ENCODE results near the gene FUZ. TPM values are rescaled to one million over a fixed set of nuclear protein-coding genes. Genes with fewer than 3 reads are reported as not detected.

Gene FUZ
- total and polyA plus RNA-seq, 2 of the 4 experiments (the other 2 are of a cell fraction) = 12.1 to 14.3 TPM

- 91% methylated on average over 7 of the region's 11 CpGs; no CpG with 5 or more reads in 1 of the 2 experiments for WGBS, 2 experiments (ENCODE audit: extremely low coverage in 2 of 2, insufficient read length in 1 of 2)
Measured at GRCh38 chr19:49839713-49840112, 26.6 kb upstream of the FUZ start.

More at GRCh38 chr19:49839713-49840112, 26.6 kb upstream of the FUZ start:
- ChIA-PET CTCF (no interaction called here), POLR2A (ENCODE audit: unreplicated experiment) (no interaction called here)
- H2AK5ac ChIP-seq (ENCODE audit: low read depth, low read length) = no peak overlapping the region
- H2BK120ac ChIP-seq (ENCODE audit: low read depth, low read length) = no peak overlapping the region
- H3K23ac ChIP-seq (ENCODE audit: low read depth, low read length) = no peak overlapping the region
- no peak overlapping the region for H3K4ac ChIP-seq (ENCODE audit: low read depth, low read length)
- no peak overlapping the region for H3K4me2 ChIP-seq (ENCODE audit: low read depth, low read length)
- H4K91ac ChIP-seq (ENCODE audit: insufficient read depth, low read depth, low read length) = no peak overlapping the region
- peaks cover 9% of the 10 kb centered on the region; the same call in 1 of the 2 replicates for H3K9me1 ChIP-seq (ENCODE audit: insufficient read depth, low read length)
- peaks cover 0 to 25% of the 10 kb centered on the region in 2 experiments; a peak in 2 of 4 replicates for H3K79me1 ChIP-seq (ENCODE audit: low read depth in 1 of 2, low read length in 2 of 2)
- H3K27ac ChIP-seq (ENCODE audit: insufficient read depth, low read length) = no peak overlapping the region
- H2BK5ac ChIP-seq (ENCODE audit: low read depth, low read length, poor library complexity, severe bottlenecking) = no peak overlapping the region
- H3K36me3 ChIP-seq (ENCODE audit: control insufficient read depth, insufficient read depth, low read length) = peaks cover 51% of the 10 kb centered on the region
- ATAC-seq (ENCODE audit: low read depth) (no peak), DNase-seq (no peak)
- no peaks in the 10 kb centered on the region; the same call in 1 of the 2 replicates for H4K20me1 ChIP-seq (ENCODE audit: insufficient read depth, low read length)
- dilution Hi-C loops (cut with HindIII; ENCODE audit: low sequenced_read_pairs, unreplicated experiment) = no loop called here
- no peak overlapping the region for H2BK20ac ChIP-seq (ENCODE audit: low read depth, low read length)
- H3K4me1 ChIP-seq (ENCODE audit: control insufficient read depth, insufficient read depth, low read length) = no peaks in the 10 kb centered on the region
- no peaks in the 10 kb centered on the region for H3K9me3 ChIP-seq (ENCODE audit: control insufficient read depth, insufficient read depth, low read length)
- in situ Hi-C loops (cut with MboI; ENCODE audit: low sequenced_read_pairs) = no loop called here
- H3K18ac ChIP-seq (ENCODE audit: low read depth, low read length) = no peak overlapping the region
- no peak overlapping the region for H4K8ac ChIP-seq (ENCODE audit: low read depth in 2 of 2, low read length in 2 of 2)
- TF ChIP-seq, protein P1, sequence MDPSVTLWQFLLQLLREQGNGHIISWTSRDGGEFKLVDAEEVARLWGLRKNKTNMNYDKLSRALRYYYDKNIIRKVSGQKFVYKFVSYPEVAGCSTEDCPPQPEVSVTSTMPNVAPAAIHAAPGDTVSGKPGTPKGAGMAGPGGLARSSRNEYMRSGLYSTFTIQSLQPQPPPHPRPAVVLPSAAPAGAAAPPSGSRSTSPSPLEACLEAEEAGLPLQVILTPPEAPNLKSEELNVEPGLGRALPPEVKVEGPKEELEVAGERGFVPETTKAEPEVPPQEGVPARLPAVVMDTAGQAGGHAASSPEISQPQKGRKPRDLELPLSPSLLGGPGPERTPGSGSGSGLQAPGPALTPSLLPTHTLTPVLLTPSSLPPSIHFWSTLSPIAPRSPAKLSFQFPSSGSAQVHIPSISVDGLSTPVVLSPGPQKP (IDR thresholded peaks at IDR 0.05; ENCODE audit: borderline replicate concordance, low read depth, low read length) = no peak
- TF ChIP-seq CEBPB (IDR thresholded peaks at IDR 0.05; ENCODE audit: low read depth, low read length) = no peak
- TF ChIP-seq MAFK (IDR thresholded peaks at IDR 0.05; ENCODE audit: low read depth, low read length) = no peak
- no peak for TF ChIP-seq NFE2L2 (IDR thresholded peaks at IDR 0.05; ENCODE audit: low read depth, low read length)
- TF ChIP-seq MAZ (IDR thresholded peaks at IDR 0.05; ENCODE audit: borderline replicate concordance, low read depth, low read length) = no peak
- TF ChIP-seq RCOR1 (IDR thresholded peaks at IDR 0.05; ENCODE audit: insufficient replicate concordance, low read length) = no peak
- TF ChIP-seq, protein P2, sequence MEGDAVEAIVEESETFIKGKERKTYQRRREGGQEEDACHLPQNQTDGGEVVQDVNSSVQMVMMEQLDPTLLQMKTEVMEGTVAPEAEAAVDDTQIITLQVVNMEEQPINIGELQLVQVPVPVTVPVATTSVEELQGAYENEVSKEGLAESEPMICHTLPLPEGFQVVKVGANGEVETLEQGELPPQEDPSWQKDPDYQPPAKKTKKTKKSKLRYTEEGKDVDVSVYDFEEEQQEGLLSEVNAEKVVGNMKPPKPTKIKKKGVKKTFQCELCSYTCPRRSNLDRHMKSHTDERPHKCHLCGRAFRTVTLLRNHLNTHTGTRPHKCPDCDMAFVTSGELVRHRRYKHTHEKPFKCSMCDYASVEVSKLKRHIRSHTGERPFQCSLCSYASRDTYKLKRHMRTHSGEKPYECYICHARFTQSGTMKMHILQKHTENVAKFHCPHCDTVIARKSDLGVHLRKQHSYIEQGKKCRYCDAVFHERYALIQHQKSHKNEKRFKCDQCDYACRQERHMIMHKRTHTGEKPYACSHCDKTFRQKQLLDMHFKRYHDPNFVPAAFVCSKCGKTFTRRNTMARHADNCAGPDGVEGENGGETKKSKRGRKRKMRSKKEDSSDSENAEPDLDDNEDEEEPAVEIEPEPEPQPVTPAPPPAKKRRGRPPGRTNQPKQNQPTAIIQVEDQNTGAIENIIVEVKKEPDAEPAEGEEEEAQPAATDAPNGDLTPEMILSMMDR (conservative IDR thresholded peaks at IDR 0.05; ENCODE audit: low read depth, low read length) = no peak
- no peak for TF ChIP-seq FOS (IDR thresholded peaks at IDR 0.05; ENCODE audit: low read depth, low read length)
- TF ChIP-seq RFX5 (IDR thresholded peaks at IDR 0.05; ENCODE audit: low read depth, low read length) = no peak
- no peak for TF ChIP-seq POLR2A (IDR thresholded peaks at IDR 0.05; ENCODE audit: low read depth, low read length)
- TF ChIP-seq, protein P3, sequence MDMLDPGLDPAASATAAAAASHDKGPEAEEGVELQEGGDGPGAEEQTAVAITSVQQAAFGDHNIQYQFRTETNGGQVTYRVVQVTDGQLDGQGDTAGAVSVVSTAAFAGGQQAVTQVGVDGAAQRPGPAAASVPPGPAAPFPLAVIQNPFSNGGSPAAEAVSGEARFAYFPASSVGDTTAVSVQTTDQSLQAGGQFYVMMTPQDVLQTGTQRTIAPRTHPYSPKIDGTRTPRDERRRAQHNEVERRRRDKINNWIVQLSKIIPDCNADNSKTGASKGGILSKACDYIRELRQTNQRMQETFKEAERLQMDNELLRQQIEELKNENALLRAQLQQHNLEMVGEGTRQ (IDR thresholded peaks at IDR 0.05; ENCODE audit: low read depth, low read length) = no peak
- TF ChIP-seq BHLHE40 (IDR thresholded peaks at IDR 0.05; ENCODE audit: low read depth, low read length) = no peak
- no peak for TF ChIP-seq RAD21 (IDR thresholded peaks at IDR 0.05; ENCODE audit: low read length)
- TF ChIP-seq MXI1 (IDR thresholded peaks at IDR 0.05; ENCODE audit: borderline replicate concordance, low read depth, low read length) = no peak
- BruUV-seq (replicated peaks) = no TSS peak
- H3K9ac ChIP-seq (ENCODE audit: low read depth, low read length) = no peak overlapping the region
- H4K5ac ChIP-seq (ENCODE audit: low read depth, low read length) = no peak overlapping the region
- H3K56ac ChIP-seq (ENCODE audit: extremely low read depth, insufficient read depth, low read length) = no peak overlapping the region
- intact Hi-C loops (cut with micrococcal nuclease) = no loop called here
- H2AFZ ChIP-seq (replicated peaks; ENCODE audit: low read length, poor library complexity) = no peak overlapping the region
- no peak overlapping the region for H2BK15ac ChIP-seq (ENCODE audit: low read depth, low read length)
- no peak overlapping the region for H3K14ac ChIP-seq (replicated peaks; ENCODE audit: low read depth, low read length)
- no peak overlapping the region for H3K4me3 ChIP-seq (ENCODE audit: insufficient read depth, low read depth, low read length)
- no peak overlapping the region for H2AK9ac ChIP-seq (replicated peaks; ENCODE audit: low read depth, low read length, poor library complexity)
- no peaks in the 10 kb centered on the region for H3K27me3 ChIP-seq (ENCODE audit: control insufficient read depth, insufficient read depth, low read length)

All from IMR-90 (cell line).